Thyroid gland (tissue), 4 donors: ENCODE data around the gene NOB1.

Source experiments
- POLR2A ChIP-seq, 2 donors: fragments of 450-650 bp; IDR thresholded peaks; one replicate each; pipeline ENCODE4 v1.6.1; 2017; ENCODE audit warnings: antibody characterized with exemption in 2 of 2, mild to moderate bottlenecking in 2 of 2, moderate library complexity in 1 of 2
- TF ChIP-seq, protein P1 (sequence below), 6 experiments: fragments of 200-600 bp in 3 of 6; fragments of 450-650 bp in 3 of 6; sonication (generic) in 3 of 6; IDR thresholded peaks; one replicate each; pipeline ENCODE4 v1.5.1; 2016 to 2019; ENCODE audit warnings: antibody characterized with exemption in 6 of 6, mild to moderate bottlenecking in 2 of 6, inconsistent platforms in 1 of 6, moderate library complexity in 1 of 6

DNA sequence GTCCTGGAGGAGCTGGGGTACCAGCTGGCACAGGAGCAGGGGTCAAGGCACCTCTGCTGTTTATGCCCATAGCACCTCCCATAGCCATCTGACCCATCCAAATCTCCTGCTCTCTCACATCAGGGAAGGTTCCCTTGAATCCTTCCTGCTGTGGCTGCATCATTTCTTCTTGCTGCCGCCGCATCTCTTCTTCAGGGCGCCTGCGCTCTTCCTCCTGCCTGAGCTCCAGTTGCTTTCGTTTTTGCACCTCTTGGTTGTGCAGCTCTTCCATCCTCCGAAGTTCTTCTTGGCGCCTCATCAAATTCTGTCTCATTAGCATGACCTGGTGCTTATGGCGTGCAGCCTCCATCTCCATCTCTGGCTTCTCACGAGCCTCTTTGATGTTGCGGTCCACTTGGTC, 2.0 kb upstream of the NOB1 start:
- TF ChIP-seq, protein P1, sequence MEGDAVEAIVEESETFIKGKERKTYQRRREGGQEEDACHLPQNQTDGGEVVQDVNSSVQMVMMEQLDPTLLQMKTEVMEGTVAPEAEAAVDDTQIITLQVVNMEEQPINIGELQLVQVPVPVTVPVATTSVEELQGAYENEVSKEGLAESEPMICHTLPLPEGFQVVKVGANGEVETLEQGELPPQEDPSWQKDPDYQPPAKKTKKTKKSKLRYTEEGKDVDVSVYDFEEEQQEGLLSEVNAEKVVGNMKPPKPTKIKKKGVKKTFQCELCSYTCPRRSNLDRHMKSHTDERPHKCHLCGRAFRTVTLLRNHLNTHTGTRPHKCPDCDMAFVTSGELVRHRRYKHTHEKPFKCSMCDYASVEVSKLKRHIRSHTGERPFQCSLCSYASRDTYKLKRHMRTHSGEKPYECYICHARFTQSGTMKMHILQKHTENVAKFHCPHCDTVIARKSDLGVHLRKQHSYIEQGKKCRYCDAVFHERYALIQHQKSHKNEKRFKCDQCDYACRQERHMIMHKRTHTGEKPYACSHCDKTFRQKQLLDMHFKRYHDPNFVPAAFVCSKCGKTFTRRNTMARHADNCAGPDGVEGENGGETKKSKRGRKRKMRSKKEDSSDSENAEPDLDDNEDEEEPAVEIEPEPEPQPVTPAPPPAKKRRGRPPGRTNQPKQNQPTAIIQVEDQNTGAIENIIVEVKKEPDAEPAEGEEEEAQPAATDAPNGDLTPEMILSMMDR (IDR thresholded peaks at IDR 0.05): no peak
- no peak for TF ChIP-seq POLR2A (IDR thresholded peaks at IDR 0.05)
